ENCODE measurements around the gene MAS1L. TPM values are rescaled to one million over a fixed set of nuclear protein-coding genes. Genes with fewer than 3 reads are reported as not detected.
A peak's percentile ranks its signal among the peaks of the same experiment; 100 is the strongest.

The MAS1L gene
- total RNA-seq: not detected in 2 replicates
- polyA plus RNA-seq (2012): not detected

GRCh38 chr6:29487660-29488059 is at the start of gene MAS1L:
Gene MAS1L (minus strand): TSS chr6:29487956. CDS start chr6:29487902, 54 bp downstream.
- DNase-seq (ENCODE audit: low read depth): no peak

GRCh38 chr6:29532320-29532951 is 44.7 kb upstream of the MAS1L start:
- DNase-seq (ENCODE audit: low read depth): no peak

- no peak for DNase-seq (ENCODE audit: low read depth)
These were observed 43.9 kb upstream of the MAS1L start for GRCh38 chr6:29531668-29532067.

- DNase-seq (ENCODE audit: low read depth): no peak
These were observed 43.0 kb upstream of the MAS1L start for GRCh38 chr6:29530671-29531310.

GRCh38 chr6:29529956-29530355 is 42.2 kb upstream of the MAS1L start:
- DNase-seq (ENCODE audit: low read depth): no peak

GRCh38 chr6:29528988-29529560 is 41.3 kb upstream of the MAS1L start:
- no peak for DNase-seq (ENCODE audit: low read depth)

- DNase-seq (ENCODE audit: low read depth): no peak
These were observed 40.7 kb upstream of the MAS1L start for GRCh38 chr6:29528300-29528931.

GRCh38 chr6:29527564-29527963 is 39.8 kb upstream of the MAS1L start:
- DNase-seq (ENCODE audit: low read depth): no peak

GRCh38 chr6:29527126-29527525 is 39.4 kb upstream of the MAS1L start:
- no peak for DNase-seq (ENCODE audit: low read depth)

- DNase-seq (ENCODE audit: low read depth): no peak
These were observed 37.5 kb upstream of the MAS1L start for GRCh38 chr6:29525311-29525639.

GRCh38 chr6:29524444-29525310 is 36.9 kb upstream of the MAS1L start:
- no peak for DNase-seq (ENCODE audit: low read depth)

GRCh38 chr6:29524044-29524443 is 36.3 kb upstream of the MAS1L start:
- DNase-seq (ENCODE audit: low read depth): no peak

- no peak for DNase-seq (ENCODE audit: low read depth)
These were observed 34.5 kb upstream of the MAS1L start for GRCh38 chr6:29522227-29522626.

GRCh38 chr6:29521006-29521680 is 33.4 kb upstream of the MAS1L start:
- no peak for DNase-seq (ENCODE audit: low read depth)

- no peak for DNase-seq (ENCODE audit: low read depth)
These were observed 32.5 kb upstream of the MAS1L start for GRCh38 chr6:29520232-29520631.

- no peak for DNase-seq (ENCODE audit: low read depth)
These were observed 31.7 kb upstream of the MAS1L start for GRCh38 chr6:29519291-29520010.

- no peak for DNase-seq (ENCODE audit: low read depth)
These were observed 30.1 kb upstream of the MAS1L start for GRCh38 chr6:29517728-29518440.

GRCh38 chr6:29517245-29517644 is 29.5 kb upstream of the MAS1L start:
- no peak for DNase-seq (ENCODE audit: low read depth)

GRCh38 chr6:29516108-29516507 is 28.4 kb upstream of the MAS1L start:
- peak; percentile 80 for DNase-seq (ENCODE audit: low read depth)

Measured in myocyte (in vitro differentiated cells).